Lung (tissue), 16 donors: ENCODE results near the gene ANKRD30B. TPM values are rescaled to one million over a fixed set of nuclear protein-coding genes. Genes with fewer than 3 reads are reported as not detected.
"Not testable (repeated sequence)": the region's sequence is repeated elsewhere in the genome, so short reads cannot be mapped to it uniquely, and the experiment has no call there.

Source experiments
- ATAC-seq: fragments of 200-7000 bp; cut with Tn5 transposase; one replicate; pipeline ENCODE4 v1.9.1; 2020; ENCODE audit warnings: moderate number of reproducible peaks; ENCODE audit not compliant: insufficient read depth, low FRiP score
- DNase-seq, 3 donors: peaks; one replicate each; pipeline ENCODE4 v3.0.0-alpha.2; 2013 to 2017
- H3K27ac ChIP-seq, 2 donors: one replicate each; pipeline ENCODE4 v1.5.1; 2013; ENCODE audit warnings: mild to moderate bottlenecking in 2 of 2, moderate library complexity in 2 of 2, control low read depth in 1 of 2, inconsistent platforms in 1 of 2, low read depth in 1 of 2, low read length in 1 of 2
- H3K27me3 ChIP-seq, 3 donors: one replicate each; pipeline ENCODE4 v1.5.1; 2013; ENCODE audit warnings: low read length in 2 of 3; ENCODE audit not compliant: control insufficient read depth in 3 of 3, insufficient read depth in 3 of 3
- H3K36me3 ChIP-seq, 4 donors: one replicate each; pipeline ENCODE4 v1.5.1; 2013; ENCODE audit warnings: low read length in 4 of 4, mild to moderate bottlenecking in 1 of 4, moderate library complexity in 1 of 4; ENCODE audit not compliant: control insufficient read depth in 4 of 4, insufficient read depth in 4 of 4
- H3K4me1 ChIP-seq, 5 donors: one replicate each; pipeline ENCODE4 v1.5.1; 2013; ENCODE audit warnings: low read length in 5 of 5, mild to moderate bottlenecking in 2 of 5, moderate library complexity in 1 of 5; ENCODE audit not compliant: control insufficient read depth in 5 of 5, insufficient read depth in 5 of 5
- H3K4me3 ChIP-seq: one replicate; pipeline ENCODE4 v1.5.1; 2013; ENCODE audit warnings: mild to moderate bottlenecking, control low read depth, moderate library complexity
- H3K9ac ChIP-seq, 2 donors: one replicate each; pipeline ENCODE4 v1.5.1; 2013; ENCODE audit warnings: low read length in 2 of 2, control low read depth in 1 of 2; ENCODE audit not compliant: insufficient read depth in 1 of 2
- H3K9me3 ChIP-seq, 4 donors: one replicate each; pipeline ENCODE4 v1.5.1; 2013; ENCODE audit warnings: low read length in 3 of 4, mild to moderate bottlenecking in 1 of 4, moderate library complexity in 1 of 4; ENCODE audit not compliant: control insufficient read depth in 4 of 4, insufficient read depth in 3 of 4
- WGBS, 2 donors: extraction: QIAGEN DNeasy Blood & Tissue Kit; methylation state at CpG; one replicate each; pipeline ENCODE4 v1.1.7; 2013; 5-methylcytosine and 5-hydroxymethylcytosine counted together
- long read RNA-seq, 5 donors: transcript quantifications; one replicate each; lab custom pipeline, GENCODE V29; 2026
- polyA plus RNA-seq, 2 donors: library from polyadenylated mRNA; stranded (reverse); fragments of 200-250 nt; gene quantifications; one replicate each; pipeline ENCODE4 v1.2.1, GENCODE V29; 2013
- total RNA-seq, 2 donors: library from RNA; depleted of rRNA in 1 of 2; stranded (reverse); fragments of >200 nt in 1 of 2; gene quantifications; one replicate each; pipeline ENCODE4 v1.2.1, GENCODE V29; 2014 to 2021
- TF ChIP-seq, protein P1 (sequence below): IDR thresholded peaks from 2 replicates; pipeline ENCODE4 v1.5.1; 2012; ENCODE audit warnings: mild to moderate bottlenecking; ENCODE audit errors: control extremely low read depth, extremely low read depth
- donor health status: control.
- donor health status: control.
- donor health status: Bipolar disorder and iron deficiency.
- donor health status: healthy.
- donor health status: DM: yes; HTN: yes; CAD: no.

The ANKRD30B gene, protein sequence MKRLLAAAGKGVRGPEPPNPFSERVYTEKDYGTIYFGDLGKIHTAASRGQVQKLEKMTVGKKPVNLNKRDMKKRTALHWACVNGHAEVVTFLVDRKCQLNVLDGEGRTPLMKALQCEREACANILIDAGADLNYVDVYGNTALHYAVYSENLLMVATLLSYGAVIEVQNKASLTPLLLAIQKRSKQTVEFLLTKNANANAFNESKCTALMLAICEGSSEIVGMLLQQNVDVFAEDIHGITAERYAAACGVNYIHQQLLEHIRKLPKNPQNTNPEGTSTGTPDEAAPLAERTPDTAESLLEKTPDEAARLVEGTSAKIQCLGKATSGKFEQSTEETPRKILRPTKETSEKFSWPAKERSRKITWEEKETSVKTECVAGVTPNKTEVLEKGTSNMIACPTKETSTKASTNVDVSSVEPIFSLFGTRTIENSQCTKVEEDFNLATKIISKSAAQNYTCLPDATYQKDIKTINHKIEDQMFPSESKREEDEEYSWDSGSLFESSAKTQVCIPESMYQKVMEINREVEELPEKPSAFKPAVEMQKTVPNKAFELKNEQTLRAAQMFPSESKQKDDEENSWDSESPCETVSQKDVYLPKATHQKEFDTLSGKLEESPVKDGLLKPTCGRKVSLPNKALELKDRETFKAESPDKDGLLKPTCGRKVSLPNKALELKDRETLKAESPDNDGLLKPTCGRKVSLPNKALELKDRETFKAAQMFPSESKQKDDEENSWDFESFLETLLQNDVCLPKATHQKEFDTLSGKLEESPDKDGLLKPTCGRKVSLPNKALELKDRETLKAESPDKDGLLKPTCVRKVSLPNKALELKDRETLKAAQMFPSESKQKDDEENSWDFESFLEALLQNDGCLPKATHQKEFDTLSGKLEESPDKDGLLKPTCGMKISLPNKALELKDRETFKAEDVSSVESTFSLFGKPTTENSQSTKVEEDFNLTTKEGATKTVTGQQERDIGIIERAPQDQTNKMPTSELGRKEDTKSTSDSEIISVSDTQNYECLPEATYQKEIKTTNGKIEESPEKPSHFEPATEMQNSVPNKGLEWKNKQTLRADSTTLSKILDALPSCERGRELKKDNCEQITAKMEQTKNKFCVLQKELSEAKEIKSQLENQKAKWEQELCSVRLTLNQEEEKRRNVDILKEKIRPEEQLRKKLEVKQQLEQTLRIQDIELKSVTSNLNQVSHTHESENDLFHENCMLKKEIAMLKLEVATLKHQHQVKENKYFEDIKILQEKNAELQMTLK (N-terminal part only)
- total RNA-seq (not detected), polyA plus RNA-seq (not detected)
- long read RNA-seq, donor 1: 0 reads
- long read RNA-seq, donor 2: 0 reads
- long read RNA-seq, donor 3: 0 reads
- long read RNA-seq, donor 4: 0 reads
- long read RNA-seq, donor 5: 0 reads

DNA sequence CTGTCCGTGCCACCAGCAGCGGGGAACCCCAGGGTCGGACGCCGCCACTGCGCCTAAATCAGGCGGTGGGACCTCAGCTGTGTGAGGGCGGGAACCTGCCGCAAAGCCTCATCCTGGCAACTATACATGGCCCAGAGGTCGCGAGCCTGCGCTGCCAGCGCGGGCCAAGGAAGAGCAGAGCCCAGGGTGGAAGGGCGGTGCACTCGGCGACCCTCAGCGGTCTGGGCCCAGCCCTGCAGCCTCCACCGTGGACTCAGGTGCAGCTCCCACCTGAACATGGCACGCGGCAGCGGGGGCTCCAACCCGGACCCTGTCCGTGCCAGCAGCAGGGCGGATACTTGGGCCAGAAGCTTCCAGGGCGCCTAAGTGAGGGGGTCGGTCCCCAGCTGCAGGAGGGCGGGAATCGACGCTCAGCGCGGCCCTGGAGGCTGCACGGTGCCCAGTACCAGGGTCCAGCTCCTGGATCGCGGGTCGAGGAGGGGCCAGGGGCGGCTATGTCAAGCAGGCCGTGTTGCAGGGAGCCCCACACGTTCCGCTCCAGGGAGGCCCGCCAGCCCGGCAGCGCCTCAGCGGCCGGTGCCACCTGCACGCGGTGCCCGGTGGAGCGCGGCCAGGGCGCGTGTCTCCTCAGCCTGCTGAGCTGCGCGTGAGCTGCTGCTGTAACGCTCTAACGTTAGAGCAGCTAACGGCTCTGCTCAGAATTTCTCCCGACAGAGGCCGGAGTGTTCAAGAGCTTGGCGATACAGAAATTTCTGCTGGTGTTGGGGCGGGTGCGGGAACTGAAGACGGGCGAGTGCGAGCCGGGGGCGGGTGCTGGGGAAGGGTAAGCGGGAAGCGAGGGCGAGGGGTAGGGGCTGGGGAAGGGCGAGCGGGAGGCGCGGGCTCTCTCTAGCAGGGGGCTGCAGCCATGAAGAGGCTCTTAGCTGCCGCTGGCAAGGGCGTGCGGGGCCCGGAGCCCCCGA, at the start of gene ANKRD30B:
Gene ANKRD30B, plus strand, starts transcription at position 660 of the 962 bp plus-strand sequence. Its CDS starts 248 bp downstream, at position 908.
- 12 to 19% methylated on average over 72 to 79 of the region's 79 CpGs for WGBS, 2 donors
- Histone ChIP-seq H3K4me3 (no peak within 1 kb of the TSS), H3K27me3 (peaks cover 0 to 5% (median 0%) of the 10 kb centered on the region in 3 donors), H3K9me3 (peaks cover 0 to 7% (median 0%) of the 10 kb centered on the region in 4 donors), H3K4me1 (no peaks in the 10 kb centered on the region), H3K27ac (no peak within 1 kb of the TSS), H3K9ac (no peak within 1 kb of the TSS), H3K36me3 (no peaks in the 10 kb centered on the region)
- ATAC-seq (no peak), DNase-seq (no peak)
- TF ChIP-seq, protein P1, sequence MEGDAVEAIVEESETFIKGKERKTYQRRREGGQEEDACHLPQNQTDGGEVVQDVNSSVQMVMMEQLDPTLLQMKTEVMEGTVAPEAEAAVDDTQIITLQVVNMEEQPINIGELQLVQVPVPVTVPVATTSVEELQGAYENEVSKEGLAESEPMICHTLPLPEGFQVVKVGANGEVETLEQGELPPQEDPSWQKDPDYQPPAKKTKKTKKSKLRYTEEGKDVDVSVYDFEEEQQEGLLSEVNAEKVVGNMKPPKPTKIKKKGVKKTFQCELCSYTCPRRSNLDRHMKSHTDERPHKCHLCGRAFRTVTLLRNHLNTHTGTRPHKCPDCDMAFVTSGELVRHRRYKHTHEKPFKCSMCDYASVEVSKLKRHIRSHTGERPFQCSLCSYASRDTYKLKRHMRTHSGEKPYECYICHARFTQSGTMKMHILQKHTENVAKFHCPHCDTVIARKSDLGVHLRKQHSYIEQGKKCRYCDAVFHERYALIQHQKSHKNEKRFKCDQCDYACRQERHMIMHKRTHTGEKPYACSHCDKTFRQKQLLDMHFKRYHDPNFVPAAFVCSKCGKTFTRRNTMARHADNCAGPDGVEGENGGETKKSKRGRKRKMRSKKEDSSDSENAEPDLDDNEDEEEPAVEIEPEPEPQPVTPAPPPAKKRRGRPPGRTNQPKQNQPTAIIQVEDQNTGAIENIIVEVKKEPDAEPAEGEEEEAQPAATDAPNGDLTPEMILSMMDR: no peak

DNA sequence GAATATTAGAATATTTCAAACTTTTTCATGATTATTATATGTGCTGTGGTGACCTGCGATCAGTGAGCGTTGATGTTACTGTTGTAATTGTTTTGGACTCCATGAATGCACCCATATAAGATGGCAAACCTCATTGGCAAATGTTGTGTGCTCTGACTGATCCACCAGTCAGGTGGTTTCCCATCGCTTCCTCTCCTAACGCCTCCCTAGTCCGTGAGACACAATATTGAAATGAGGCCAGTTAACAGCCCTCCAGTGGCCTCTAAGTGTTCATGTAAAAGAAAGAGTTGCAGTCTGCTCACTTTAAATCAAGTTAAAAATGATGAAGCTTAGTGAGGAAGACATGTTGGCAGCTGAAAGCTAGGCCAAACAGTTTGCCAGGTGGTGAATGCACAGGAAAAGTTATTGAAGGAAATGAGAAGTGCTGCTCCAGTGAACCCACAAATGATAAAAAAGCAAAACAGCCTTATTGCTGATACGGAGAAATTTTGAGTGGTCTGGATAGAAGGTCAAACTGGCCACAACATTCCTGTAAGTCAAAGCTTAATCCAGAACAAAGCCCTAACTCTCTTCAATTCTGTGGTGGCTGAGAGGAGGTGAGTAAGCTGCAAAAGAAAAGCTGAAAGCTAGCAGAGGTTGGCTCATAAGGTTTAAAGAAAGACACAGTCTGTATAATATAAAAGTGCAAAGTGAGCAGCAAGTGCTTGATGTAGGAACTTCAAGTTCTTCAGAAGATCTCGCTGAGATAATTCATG, 46.5 kb upstream of the ANKRD30B start:
- not testable (repeated sequence) for H3K27me3 ChIP-seq, H3K9me3 ChIP-seq, H3K27ac ChIP-seq, H3K4me3 ChIP-seq, H3K36me3 ChIP-seq, DNase-seq, H3K4me1 ChIP-seq, ATAC-seq, H3K9ac ChIP-seq
- 78 to 84% methylated on average over 7 of the region's 7 CpGs for WGBS, 2 donors

DNA sequence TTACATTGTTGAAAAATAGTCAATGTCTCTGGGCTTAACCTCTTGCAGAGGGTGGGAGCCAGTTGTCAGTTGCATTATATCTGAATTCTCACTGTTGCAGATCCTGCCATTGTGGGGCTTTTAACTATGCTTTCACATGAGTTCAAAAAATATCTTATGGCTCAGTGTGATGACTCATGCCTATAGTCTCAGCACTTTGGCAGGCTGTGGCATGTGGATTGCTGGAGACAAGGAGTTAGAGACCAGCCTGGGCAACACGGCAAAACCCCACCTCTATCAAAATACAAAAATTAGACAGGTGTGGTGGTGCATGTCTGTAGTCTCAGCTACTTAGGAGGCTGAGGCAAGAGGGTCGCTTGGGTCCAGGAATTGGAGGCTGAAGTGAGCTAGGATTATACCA, 38.2 kb upstream of the ANKRD30B start:
- not testable (repeated sequence) for H3K27me3 ChIP-seq, H3K4me3 ChIP-seq, H3K36me3 ChIP-seq, H3K27ac ChIP-seq, H3K4me1 ChIP-seq, H3K9ac ChIP-seq, DNase-seq, ATAC-seq, H3K9me3 ChIP-seq
- WGBS, 2 donors: 78 to 84% methylated on average over 2 of the region's 2 CpGs

DNA sequence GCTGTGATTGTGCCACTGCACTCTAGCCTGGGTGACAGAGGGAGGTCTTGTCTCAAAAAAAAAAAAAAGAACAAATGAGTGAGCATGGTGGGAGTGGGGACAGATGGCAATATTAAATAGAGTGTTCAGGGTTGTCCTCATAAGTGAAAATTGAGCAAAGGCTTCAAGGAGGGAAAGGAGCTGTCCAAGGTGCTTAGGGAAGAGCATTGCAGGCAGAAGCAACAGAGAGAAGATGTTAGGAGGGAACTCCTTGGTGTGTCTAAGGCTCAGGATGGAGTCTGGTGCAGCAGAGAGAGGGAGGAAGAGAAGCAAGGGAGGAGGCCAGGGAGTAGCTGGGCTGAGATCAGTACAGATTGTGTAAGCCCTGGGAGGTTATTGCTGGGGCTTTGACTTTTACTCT, 26.4 kb upstream of the ANKRD30B start:
- H3K27ac ChIP-seq, H3K4me1 ChIP-seq, H3K9ac ChIP-seq, H3K27me3 ChIP-seq, ATAC-seq, H3K36me3 ChIP-seq, DNase-seq, H3K9me3 ChIP-seq, H3K4me3 ChIP-seq: not testable (repeated sequence)

DNA sequence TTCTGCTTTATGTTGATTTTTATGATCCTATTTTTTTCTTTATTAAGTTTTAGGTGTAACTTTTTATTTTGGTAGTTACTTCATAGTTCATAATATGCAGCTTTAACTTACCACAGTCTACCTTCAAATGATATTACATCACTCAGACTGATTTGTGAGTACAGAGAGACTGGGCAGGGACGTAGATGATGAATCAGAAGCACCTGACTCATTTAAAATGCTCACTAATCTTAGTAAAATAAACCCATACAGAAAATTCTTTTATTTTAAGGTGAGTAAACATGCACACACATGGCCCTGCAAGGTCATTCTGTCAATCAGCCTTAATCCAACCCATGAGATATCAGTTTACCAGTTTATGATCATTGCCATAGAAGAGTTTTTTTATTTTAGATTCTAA, 8.9 kb upstream of the ANKRD30B start:
- H3K9me3 ChIP-seq, H3K4me3 ChIP-seq, ATAC-seq, H3K36me3 ChIP-seq, DNase-seq, H3K9ac ChIP-seq, H3K27me3 ChIP-seq, H3K4me1 ChIP-seq, H3K27ac ChIP-seq: not testable (repeated sequence)
- 29 to 32% methylated on average over 1 of the region's 1 CpG for WGBS, 2 donors
